Measurements from ENCODE around the gene EID3. TPM values are rescaled to one million over a fixed set of nuclear protein-coding genes. Genes with fewer than 3 reads are reported as not detected.

EID3 gene
- total RNA-seq, 1 experiment from 2014 or later, result 3.2 TPM

GRCh38 chr12:104307655-104308000 lies 4.1 kb downstream of the EID3 start:
- POLR2A ChIA-PET, result interaction anchor here (1.2 kb wide), 1 partner anchor 20 kb away, joined by 5 read pairs; no protein-coding TSS in a partner anchor
- no peaks in the 10 kb centered on the region for H3K27me3 ChIP-seq (replicated peaks; ENCODE audit: control insufficient read depth, insufficient read depth, low read length)
- DNase-seq, result no peak
- intact Hi-C loops (cut with micrococcal nuclease; ENCODE audit: unreplicated experiment), result no loop called here
- H3K9me3 Mint-ChIP-seq (ENCODE audit: unreplicated experiment), result no peaks in the 10 kb centered on the region
- peaks cover 23% of the 10 kb centered on the region for H3K4me1 Mint-ChIP-seq (ENCODE audit: low read depth, unreplicated experiment)
- no peak overlapping the region for H3K4me3 Mint-ChIP-seq (ENCODE audit: unreplicated experiment)
- H3K9me3 ChIP-seq, result no peaks in the 10 kb centered on the region
- 0 out of 2 replicates have a peak, but pooled peaks cover 1% of the 10 kb centered on the region for H3K36me3 ChIP-seq (ENCODE audit: control insufficient read depth, insufficient read depth, low read length)
- no TSS peak for BruUV-seq (replicated peaks)
- CTCF ChIA-PET, result no interaction called here
- H3K27ac Mint-ChIP-seq (ENCODE audit: unreplicated experiment), result peak overlapping the region; percentile 52
- H3K4me3 ChIP-seq (ENCODE audit: low read depth, low read length), result no peak overlapping the region
- peaks cover 20% of the 10 kb centered on the region for H3K4me1 ChIP-seq
- H3K27me3 Mint-ChIP-seq (ENCODE audit: insufficient read depth, unreplicated experiment), result no peaks in the 10 kb centered on the region
- H3K36me3 Mint-ChIP-seq (ENCODE audit: insufficient read depth, unreplicated experiment), result peaks cover 71% of the 10 kb centered on the region
- TF ChIP-seq CTCF (IDR thresholded peaks at IDR 0.05; ENCODE audit: insufficient read depth in 1 of 2, low read depth in 1 of 2, low read length in 1 of 2, severe bottlenecking in 1 of 2, unreplicated experiment in 1 of 2), result no peak

DNA sequence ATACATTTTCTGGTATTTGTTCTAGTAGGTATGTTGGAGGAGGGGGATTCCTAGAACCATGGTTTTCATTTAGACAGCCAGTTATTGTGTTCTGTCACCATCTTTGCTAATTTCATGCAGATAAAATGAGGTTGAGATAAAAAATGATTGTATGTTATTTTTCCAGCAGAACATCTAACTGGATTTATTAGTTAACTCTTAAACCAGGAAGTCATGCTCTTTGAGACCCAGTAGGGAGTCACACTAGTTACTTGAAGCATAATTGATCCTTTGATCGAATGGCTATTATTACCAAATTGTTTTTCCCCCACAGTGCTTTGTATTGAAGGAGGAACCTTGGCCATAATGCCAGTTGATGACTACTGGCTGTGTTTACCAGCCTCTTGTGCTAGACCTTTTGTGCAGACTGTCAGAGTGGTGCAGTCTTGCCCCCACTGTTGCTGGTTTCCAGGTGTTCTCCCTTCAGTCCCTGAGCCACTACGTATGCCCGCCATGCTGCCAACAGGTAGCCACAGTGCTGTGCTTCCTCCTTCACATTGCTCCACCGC lies 6.0 kb downstream of the EID3 start:
- BruUV-seq (replicated peaks), result no TSS peak
- intact Hi-C loops (cut with micrococcal nuclease; ENCODE audit: unreplicated experiment), result no loop called here
- H3K27ac Mint-ChIP-seq (ENCODE audit: unreplicated experiment), result no peak overlapping the region
- H3K4me1 Mint-ChIP-seq (ENCODE audit: low read depth, unreplicated experiment), result peaks cover 23% of the 10 kb centered on the region
- Histone ChIP-seq H3K4me3 (ENCODE audit: low read depth, low read length) (no peak overlapping the region), H3K4me1 (peaks cover 20% of the 10 kb centered on the region), H3K27me3 (replicated peaks; ENCODE audit: control insufficient read depth, insufficient read depth, low read length) (no peaks in the 10 kb centered on the region), H3K36me3 (ENCODE audit: control insufficient read depth, insufficient read depth, low read length) (0 out of 2 replicates have a peak, but pooled peaks cover 1% of the 10 kb centered on the region), H3K9me3 (no peaks in the 10 kb centered on the region)
- no peak for DNase-seq
- POLR2A ChIA-PET, result no interaction called here
- CTCF ChIA-PET, result no interaction called here
- H3K9me3 Mint-ChIP-seq (ENCODE audit: unreplicated experiment), result no peaks in the 10 kb centered on the region
- H3K36me3 Mint-ChIP-seq (ENCODE audit: insufficient read depth, unreplicated experiment), result peaks cover 66% of the 10 kb centered on the region
- TF ChIP-seq CTCF (IDR thresholded peaks at IDR 0.05; ENCODE audit: insufficient read depth in 1 of 2, low read depth in 1 of 2, low read length in 1 of 2, severe bottlenecking in 1 of 2, unreplicated experiment in 1 of 2), result no peak
- no peaks in the 10 kb centered on the region for H3K27me3 Mint-ChIP-seq (ENCODE audit: insufficient read depth, unreplicated experiment)
- no peak overlapping the region for H3K4me3 Mint-ChIP-seq (ENCODE audit: unreplicated experiment)

DNA sequence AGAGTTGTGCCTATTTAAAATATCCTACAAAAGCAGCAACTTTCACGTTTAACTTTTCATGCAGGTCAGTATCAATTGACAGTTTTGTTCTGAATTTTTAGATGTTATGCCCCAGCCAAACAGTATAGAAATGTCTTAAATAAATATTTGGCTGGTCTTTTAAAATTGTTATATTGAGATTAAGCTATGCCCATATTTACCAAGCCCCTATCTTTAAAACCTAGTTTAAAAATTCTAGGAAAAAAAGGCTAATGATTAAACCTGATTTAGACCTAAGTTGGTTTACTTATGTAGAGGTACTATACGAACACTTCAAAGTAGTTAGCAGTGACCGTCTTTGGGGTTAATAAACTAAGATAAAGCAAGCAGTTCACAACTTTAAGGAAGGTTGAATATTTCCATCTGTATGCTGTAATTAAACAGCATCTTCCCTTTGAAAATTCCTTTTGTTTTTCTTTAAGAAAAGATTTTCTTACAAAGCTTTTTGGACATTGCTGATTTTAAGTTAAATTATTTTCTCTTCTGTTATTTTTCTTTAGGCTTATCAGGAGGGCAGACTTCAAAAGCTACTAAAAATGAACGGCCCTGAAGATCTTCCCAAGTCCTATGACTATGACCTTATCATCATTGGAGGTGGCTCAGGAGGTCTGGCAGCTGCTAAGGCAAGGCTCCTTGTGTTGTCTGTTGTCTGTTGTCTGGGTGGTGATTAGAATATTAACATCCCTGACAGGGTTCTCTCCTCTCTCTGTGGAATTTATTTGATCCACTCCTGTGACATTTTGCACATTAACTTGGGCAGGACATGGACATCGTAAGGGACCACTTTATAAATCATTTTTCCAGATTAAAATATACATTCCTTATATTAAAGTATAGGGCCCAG lies 7.5 kb downstream of the EID3 start:
- peaks cover 3% of the 10 kb centered on the region; the same call in 1 of the 2 replicates for H3K36me3 ChIP-seq (ENCODE audit: control insufficient read depth, insufficient read depth, low read length)
- no peak for DNase-seq
- H3K27me3 ChIP-seq (replicated peaks; ENCODE audit: control insufficient read depth, insufficient read depth, low read length), result no peaks in the 10 kb centered on the region
- H3K4me1 ChIP-seq, result peaks cover 20% of the 10 kb centered on the region
- ChIA-PET CTCF (no interaction called here), POLR2A (no interaction called here)
- Mint-ChIP-seq H3K27ac (ENCODE audit: unreplicated experiment) (no peak overlapping the region), H3K27me3 (ENCODE audit: insufficient read depth, unreplicated experiment) (no peaks in the 10 kb centered on the region), H3K4me3 (ENCODE audit: unreplicated experiment) (no peak overlapping the region), H3K4me1 (ENCODE audit: low read depth, unreplicated experiment) (peaks cover 18% of the 10 kb centered on the region), H3K36me3 (ENCODE audit: insufficient read depth, unreplicated experiment) (peaks cover 72% of the 10 kb centered on the region), H3K9me3 (ENCODE audit: unreplicated experiment) (no peaks in the 10 kb centered on the region)
- no peak for TF ChIP-seq CTCF (IDR thresholded peaks at IDR 0.05; ENCODE audit: insufficient read depth in 1 of 2, low read depth in 1 of 2, low read length in 1 of 2, severe bottlenecking in 1 of 2, unreplicated experiment in 1 of 2)
- intact Hi-C loops (cut with micrococcal nuclease; ENCODE audit: unreplicated experiment), result no loop called here
- BruUV-seq (replicated peaks), result no TSS peak
- no peaks in the 10 kb centered on the region for H3K9me3 ChIP-seq
- H3K4me3 ChIP-seq (ENCODE audit: low read depth, low read length), result no peak overlapping the region

All from Caco-2 (cell line).